ENCODE results near the gene RPL12.

The RPL12 gene

DNA sequence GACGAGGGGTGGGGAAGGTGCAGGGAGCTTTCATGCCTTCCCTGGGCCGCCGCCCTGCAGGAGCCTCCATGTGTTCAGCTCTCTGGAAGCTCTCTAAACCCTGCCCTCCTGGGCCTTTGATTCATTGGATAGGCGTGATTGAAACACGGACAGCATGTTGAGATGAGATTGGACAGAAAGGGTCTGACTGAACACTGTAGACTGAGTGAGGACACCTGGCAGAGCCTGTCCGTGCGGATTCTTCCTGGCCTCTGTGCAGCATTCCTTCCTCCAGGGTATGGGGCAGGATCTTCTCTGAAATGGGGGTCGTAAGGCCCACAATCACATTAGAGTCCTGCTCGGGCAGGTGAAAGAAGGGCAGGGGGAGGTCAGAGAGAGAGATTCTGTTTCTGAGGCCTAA lies 12.8 kb downstream of the RPL12 start:
- DNase-seq (ENCODE audit: low spot score) = no peak

GRCh38 chr9:127437497-127438264 lies 13.5 kb downstream of the RPL12 start:
- DNase-seq (ENCODE audit: low spot score) = no peak

- no peak for DNase-seq (ENCODE audit: low spot score)
Measured at GRCh38 chr9:127430415-127430814, 20.8 kb downstream of the RPL12 start.

GRCh38 chr9:127428348-127428747 lies 22.9 kb downstream of the RPL12 start:
- DNase-seq (ENCODE audit: low spot score) = no peak

DNA sequence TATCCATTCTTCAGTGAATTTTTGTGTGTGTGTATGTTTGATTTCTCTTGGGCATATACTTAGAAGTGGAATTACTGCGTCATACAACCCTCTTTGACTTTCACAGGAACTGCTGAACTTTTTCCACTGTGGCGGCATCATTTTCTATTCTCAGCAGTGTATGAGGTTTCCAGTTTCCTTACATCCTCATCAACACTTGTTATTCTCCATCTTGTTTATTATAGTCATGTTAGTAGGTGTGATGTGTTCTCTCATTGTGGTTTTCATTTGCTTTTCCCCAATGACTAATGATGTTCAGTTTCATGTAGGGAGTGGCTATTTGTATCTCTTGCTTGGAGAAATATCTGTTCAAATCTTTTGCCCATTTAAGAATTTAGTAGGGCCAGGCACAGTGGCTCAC lies 24.4 kb downstream of the RPL12 start:
- no peak for DNase-seq (ENCODE audit: low spot score)

DNA sequence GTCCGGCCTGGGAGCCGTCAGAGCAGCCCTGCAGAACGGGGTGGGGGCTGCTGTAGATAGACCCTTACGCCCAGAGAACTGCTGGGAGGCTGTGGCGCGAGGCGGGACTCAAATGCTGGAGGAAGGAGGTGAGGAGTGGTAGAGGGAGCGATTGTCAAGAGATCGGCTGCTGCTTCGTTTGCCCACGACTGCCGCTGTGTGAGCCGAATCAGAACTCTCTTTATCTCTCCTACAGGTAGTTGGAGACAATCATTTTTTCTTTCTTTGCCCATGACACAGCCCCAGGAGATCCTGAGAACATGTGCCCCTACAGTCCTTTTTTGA lies 26.6 kb downstream of the RPL12 start:
- DNase-seq (ENCODE audit: low spot score) = peak; percentile 34

DNA sequence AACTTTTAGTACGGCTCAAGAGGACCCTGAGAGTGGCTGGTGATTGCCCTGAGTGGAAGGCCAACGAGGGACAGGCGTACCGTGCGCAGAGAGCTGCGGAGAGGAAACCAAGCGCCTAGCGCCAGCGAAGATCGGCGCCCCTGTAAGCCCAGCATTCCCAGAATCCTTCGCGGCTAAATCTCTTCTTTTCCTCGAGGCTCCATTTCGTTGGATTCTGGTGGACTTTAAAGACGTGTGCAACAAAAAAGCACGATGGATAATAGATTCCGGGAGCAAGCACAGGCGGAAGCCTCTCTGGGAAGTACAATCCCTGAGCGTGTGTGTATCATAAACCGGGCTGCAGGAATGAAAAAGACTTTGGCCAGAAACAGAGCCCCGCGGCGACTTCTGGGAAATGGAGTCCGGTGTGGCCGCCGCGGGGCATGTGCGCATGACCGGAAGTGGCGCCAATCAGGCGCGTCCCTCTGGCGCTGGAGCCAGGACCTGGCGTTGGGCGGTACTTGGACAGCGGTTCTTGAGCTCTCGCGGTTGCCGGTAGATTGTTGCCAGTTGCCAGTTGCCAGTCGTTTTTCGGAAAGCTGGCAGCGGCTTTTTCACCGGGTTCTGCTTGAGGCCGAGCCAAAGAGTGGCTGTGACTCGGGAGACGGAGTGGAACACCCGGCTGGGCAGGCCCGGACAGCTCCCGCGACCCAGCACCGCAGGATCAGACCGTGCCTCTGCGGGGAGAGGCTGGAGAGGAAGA lies 27.1 kb downstream of the RPL12 start, which contains the start of gene ZNF79:
Gene ZNF79, plus strand, starts transcription at position 449 of the 742 bp plus-strand sequence. CDS start 406 bp downstream, outside the sequence.
- peak; percentile 94 for DNase-seq (ENCODE audit: low spot score)

DNA sequence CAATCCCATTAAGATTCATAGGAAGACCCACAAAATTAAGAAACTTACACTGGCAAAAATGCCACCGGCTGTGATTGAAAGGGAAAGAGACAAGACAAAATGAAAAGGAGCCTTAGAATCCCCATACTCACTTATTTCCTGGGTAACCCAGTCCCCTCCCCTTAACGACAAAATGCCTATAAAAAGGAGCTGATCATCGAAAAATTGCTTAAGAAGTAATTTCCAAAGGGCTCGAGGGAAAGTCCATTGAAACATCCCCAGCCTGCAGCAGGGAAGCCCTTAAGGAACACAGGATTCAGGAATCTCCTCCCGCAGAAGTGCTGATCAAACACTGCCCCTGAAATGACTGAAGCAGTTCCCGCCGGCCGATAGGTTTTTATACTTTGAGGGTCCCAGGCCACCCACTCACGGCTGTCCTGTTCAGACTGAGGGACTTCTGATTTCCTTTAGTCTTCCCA lies 27.7 kb downstream of the RPL12 start:
- no peak for DNase-seq (ENCODE audit: low spot score)

GRCh38 chr9:127422787-127423186 lies 28.4 kb downstream of the RPL12 start:
- DNase-seq (ENCODE audit: low spot score) = no peak

DNA sequence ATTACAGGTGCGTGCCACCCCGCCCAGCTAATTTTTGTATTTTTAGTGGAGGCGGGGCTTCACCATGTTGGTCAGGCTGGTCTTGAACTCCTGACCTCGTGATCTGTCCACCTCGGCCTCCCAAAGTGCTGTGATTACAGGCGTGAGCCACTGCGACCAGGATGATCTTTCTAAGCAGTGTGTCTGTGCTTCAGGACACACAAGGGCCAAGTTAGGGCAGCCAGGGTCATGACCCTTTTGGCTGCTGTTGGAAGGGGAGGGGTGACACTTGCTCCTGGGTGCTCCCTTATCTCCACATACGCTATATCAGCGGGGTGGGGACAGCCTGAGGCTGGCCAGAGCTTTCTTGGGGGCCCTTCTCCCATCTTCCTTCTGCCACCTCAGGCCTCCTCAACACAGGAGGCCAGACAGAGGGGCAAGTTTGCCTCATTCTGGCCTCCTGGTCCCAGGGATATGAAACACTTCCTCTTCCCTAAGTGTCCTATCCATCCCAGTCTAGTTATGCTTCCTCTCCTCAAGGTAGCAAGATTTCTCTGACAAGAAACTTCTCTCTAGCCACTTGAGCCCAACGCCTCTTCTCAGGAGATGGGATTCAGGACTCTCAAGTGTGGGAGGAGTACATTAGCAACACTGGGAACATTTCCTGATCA lies 28.9 kb downstream of the RPL12 start:
- no peak for DNase-seq (ENCODE audit: low spot score)

DNA sequence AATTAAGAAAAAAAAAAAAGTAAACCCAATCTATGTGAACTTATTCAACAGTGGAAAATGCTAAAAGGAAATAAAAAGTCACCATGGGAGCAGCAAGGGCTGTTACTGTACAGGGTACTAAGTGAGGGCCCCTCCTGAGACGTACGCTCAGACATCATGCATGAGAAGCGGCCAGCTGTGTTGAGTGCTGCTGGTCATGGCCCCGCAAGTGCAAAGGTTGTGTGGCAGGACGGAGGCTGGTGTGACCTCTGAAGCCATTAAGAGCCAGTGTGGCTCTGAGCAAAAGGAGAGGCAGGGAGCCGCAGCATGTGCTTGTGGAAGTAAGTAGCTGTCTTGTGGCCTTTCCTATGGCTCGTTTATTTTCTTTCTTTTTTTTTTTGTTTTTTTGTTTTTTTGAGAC lies 30.1 kb downstream of the RPL12 start:
- DNase-seq (ENCODE audit: low spot score) = no peak

- DNase-seq (ENCODE audit: low spot score) = no peak
Measured at GRCh38 chr9:127419348-127419747, 31.9 kb downstream of the RPL12 start.

- no peak for DNase-seq (ENCODE audit: low spot score)
Measured at GRCh38 chr9:127418037-127418471, 33.2 kb downstream of the RPL12 start.

DNA sequence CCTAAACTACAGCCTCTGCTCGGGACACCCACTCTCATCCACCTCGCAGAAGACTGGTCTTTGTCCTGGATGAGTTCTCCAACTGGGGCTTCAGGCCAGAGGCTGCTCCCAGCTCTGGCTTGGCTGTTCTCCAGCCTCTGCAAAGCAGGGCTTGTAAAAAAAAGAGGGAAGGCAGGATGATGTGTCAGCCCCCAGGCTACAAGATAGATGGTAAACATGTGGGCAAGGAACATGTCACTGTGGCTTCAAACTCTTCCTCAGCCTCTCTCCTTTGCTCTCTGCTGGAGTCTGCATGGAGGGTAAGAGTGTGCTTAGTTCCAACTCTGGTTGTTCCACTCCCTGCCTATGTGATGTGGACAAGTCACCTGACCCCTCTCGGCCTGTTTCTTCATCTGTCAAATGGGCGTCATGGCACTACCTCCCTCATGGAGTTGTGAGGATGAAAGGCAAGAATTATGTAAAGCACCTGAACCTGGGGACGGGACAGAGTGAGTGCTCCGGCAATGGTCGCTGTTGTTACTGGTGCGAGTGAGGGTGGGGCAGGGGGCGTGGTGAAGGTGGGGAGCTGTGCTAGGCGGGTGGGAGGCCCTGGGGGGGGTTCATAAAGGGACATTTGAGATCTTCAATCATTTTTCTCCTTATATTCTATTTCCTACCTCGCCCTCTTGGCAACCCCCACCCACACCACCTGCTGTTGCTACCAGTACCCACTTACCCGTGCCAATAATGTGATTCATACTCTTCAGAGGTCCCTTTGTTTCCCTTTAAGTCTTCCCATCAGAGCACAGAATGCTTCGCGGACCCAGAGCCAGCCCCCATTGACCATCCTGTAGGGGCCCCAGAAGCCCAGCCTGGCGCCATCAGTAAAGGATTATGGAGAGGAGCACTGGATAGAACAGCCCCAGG lies 33.8 kb downstream of the RPL12 start:
- no peak for DNase-seq (ENCODE audit: low spot score)

GRCh38 chr9:127415657-127416056 lies 35.5 kb downstream of the RPL12 start:
- no peak for DNase-seq (ENCODE audit: low spot score)

DNA sequence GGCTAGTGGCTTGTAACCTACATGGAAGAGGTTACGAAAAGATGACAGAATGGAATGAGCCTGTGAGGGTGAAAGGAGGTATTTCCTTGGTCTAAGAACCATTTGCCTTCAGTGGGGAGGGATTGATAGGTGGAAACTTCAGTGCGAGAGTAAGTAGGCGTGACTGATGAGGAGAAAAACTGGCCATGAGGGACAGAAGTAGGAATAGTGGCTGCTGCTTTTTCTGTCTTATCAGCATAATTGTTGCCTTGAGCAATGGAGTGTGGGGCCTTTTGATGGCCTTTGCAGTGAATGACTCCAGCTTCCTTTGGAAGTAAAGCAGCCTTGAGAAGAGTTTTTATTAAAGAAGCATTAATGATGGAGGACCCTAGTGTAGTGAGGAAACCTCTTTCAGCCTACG lies 36.1 kb downstream of the RPL12 start:
- DNase-seq (ENCODE audit: low spot score) = no peak

DNA sequence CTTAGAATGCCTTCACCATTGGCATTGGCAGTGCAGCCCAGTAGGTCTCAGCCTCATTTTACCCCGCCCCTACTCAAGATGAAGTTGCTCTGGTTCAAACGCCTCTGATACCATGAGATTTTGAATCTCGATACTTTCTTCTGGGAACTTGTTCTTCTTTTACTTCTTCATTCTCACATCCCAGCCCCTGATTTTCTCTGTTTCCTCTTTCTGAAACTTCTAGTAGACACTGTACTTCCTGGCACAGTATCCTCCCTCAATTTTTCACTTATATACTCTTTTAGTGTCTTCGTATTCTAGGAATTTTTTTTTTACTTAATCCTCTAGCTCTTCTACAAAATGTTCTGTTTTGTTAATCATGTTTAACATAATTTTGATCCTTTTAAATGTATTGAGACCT lies 40.1 kb downstream of the RPL12 start:
- peak; percentile 52 for DNase-seq (ENCODE audit: low spot score)

- DNase-seq (ENCODE audit: low spot score) = no peak
Measured at GRCh38 chr9:127407492-127407843, 43.7 kb downstream of the RPL12 start.

GRCh38 chr9:127406799-127407491 lies 44.3 kb downstream of the RPL12 start:
- no peak for DNase-seq (ENCODE audit: low spot score)

- no peak for DNase-seq (ENCODE audit: low spot score)
Measured at GRCh38 chr9:127405344-127406125, 45.7 kb downstream of the RPL12 start.

- no peak for DNase-seq (ENCODE audit: low spot score)
Measured at GRCh38 chr9:127404631-127405030, 46.6 kb downstream of the RPL12 start.

Measured in pons (tissue), 1 donor.